GM12892 (cell line): Measurements from ENCODE around the gene APOL6.

ENCODE experiments used
- POLR2A ChIP-seq: IDR thresholded peaks from 2 replicates; pipeline ENCODE4 v1.6.1; 2011; ENCODE audit warnings: low read depth, low read length, control low read depth
- POLR2AphosphoS5 ChIP-seq: IDR thresholded peaks from 2 replicates; pipeline ENCODE4 v1.6.1; 2011; ENCODE audit warnings: low read depth, low read length, control low read depth
- TAF1 ChIP-seq: IDR thresholded peaks from 2 replicates; pipeline ENCODE4 v1.6.1; 2011; ENCODE audit warnings: low read depth, mild to moderate bottlenecking, control low read depth, low read length, borderline replicate concordance

- TF ChIP-seq TAF1 (no peak), POLR2A (no peak), POLR2AphosphoS5 (no peak)
These were observed 41.3 kb upstream of the APOL6 start for GRCh38 chr22:35606916-35607315.
